ENCODE measurements around the gene GNG2. TPM values are rescaled to one million over a fixed set of nuclear protein-coding genes. Genes with fewer than 3 reads are reported as not detected.

Gene GNG2
- total RNA-seq, 1 experiment from 2014 or later: 0.23 TPM

DNA sequence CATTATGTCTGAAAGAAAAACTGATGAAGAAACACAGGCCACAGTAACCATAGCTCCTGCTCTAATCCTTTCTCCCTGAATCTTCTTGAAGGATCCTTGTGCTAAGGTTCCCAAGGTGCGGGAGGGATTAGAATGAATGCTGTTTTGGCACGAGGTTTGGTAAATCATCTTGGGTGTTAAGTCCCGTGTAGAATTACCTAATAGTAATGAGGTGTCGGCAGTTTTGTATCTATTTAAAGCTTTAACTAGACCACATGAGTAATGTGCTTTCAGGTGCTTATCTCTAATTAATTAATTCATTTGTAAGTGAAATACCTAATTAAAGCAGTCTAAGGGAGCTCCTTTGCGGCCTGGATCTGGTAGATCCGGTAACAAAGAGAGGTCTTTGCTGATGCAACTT is 53.9 kb downstream of the GNG2 start:
- H3K36me3 ChIP-seq (ENCODE audit: control insufficient read depth, insufficient read depth, low read length): no peaks in the 10 kb centered on the region
- TF ChIP-seq SIN3A (IDR thresholded peaks at IDR 0.05; ENCODE audit: borderline replicate concordance, insufficient read depth, low read depth, low read length) (no peak), TCF7L2 (IDR thresholded peaks at IDR 0.05; ENCODE audit: low read depth, low read length) (no peak), POLR2AphosphoS5 (IDR thresholded peaks at IDR 0.05; ENCODE audit: low read depth, low read length) (no peak)
- TF ChIP-seq, protein P1, sequence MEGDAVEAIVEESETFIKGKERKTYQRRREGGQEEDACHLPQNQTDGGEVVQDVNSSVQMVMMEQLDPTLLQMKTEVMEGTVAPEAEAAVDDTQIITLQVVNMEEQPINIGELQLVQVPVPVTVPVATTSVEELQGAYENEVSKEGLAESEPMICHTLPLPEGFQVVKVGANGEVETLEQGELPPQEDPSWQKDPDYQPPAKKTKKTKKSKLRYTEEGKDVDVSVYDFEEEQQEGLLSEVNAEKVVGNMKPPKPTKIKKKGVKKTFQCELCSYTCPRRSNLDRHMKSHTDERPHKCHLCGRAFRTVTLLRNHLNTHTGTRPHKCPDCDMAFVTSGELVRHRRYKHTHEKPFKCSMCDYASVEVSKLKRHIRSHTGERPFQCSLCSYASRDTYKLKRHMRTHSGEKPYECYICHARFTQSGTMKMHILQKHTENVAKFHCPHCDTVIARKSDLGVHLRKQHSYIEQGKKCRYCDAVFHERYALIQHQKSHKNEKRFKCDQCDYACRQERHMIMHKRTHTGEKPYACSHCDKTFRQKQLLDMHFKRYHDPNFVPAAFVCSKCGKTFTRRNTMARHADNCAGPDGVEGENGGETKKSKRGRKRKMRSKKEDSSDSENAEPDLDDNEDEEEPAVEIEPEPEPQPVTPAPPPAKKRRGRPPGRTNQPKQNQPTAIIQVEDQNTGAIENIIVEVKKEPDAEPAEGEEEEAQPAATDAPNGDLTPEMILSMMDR (IDR thresholded peaks at IDR 0.05): no peak
- TF ChIP-seq, protein P2, sequence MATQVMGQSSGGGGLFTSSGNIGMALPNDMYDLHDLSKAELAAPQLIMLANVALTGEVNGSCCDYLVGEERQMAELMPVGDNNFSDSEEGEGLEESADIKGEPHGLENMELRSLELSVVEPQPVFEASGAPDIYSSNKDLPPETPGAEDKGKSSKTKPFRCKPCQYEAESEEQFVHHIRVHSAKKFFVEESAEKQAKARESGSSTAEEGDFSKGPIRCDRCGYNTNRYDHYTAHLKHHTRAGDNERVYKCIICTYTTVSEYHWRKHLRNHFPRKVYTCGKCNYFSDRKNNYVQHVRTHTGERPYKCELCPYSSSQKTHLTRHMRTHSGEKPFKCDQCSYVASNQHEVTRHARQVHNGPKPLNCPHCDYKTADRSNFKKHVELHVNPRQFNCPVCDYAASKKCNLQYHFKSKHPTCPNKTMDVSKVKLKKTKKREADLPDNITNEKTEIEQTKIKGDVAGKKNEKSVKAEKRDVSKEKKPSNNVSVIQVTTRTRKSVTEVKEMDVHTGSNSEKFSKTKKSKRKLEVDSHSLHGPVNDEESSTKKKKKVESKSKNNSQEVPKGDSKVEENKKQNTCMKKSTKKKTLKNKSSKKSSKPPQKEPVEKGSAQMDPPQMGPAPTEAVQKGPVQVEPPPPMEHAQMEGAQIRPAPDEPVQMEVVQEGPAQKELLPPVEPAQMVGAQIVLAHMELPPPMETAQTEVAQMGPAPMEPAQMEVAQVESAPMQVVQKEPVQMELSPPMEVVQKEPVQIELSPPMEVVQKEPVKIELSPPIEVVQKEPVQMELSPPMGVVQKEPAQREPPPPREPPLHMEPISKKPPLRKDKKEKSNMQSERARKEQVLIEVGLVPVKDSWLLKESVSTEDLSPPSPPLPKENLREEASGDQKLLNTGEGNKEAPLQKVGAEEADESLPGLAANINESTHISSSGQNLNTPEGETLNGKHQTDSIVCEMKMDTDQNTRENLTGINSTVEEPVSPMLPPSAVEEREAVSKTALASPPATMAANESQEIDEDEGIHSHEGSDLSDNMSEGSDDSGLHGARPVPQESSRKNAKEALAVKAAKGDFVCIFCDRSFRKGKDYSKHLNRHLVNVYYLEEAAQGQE (IDR thresholded peaks at IDR 0.05; ENCODE audit: insufficient read depth in 1 of 2, low read depth in 2 of 2, low read length in 1 of 2): no peak
- no peaks in the 10 kb centered on the region for H3K27me3 ChIP-seq (ENCODE audit: control insufficient read depth, insufficient read depth, low read length)
- no peaks in the 10 kb centered on the region for H3K9me3 ChIP-seq (ENCODE audit: control insufficient read depth, insufficient read depth, low read depth, low read length)
- no peak overlapping the region for H3K4me3 ChIP-seq (ENCODE audit: low read depth in 2 of 2, low read length in 2 of 2)
- DNase-seq (ENCODE audit: low read depth, low spot score) (no peak), ATAC-seq (no peak)
- intact Hi-C loops (cut with micrococcal nuclease; ENCODE audit: unreplicated experiment) (no loop called here), in situ Hi-C loops (cut with HindIII; ENCODE audit: low pct_unique_long_range_greater_than_20kb, low sequenced_read_pairs) (no loop called here)
- no TSS peak for BruUV-seq (replicated peaks)
- H3K27ac ChIP-seq (ENCODE audit: low read length): no peak overlapping the region
- ChIA-PET POLR2A (interaction anchor here (0.6 kb wide), 1 partner anchor 552 kb away, joined by 3 read pairs; no protein-coding TSS in a partner anchor), CTCF (no interaction called here)
- no peaks in the 10 kb centered on the region for H3K4me1 ChIP-seq (ENCODE audit: control insufficient read depth, insufficient read depth, low read length)

DNA sequence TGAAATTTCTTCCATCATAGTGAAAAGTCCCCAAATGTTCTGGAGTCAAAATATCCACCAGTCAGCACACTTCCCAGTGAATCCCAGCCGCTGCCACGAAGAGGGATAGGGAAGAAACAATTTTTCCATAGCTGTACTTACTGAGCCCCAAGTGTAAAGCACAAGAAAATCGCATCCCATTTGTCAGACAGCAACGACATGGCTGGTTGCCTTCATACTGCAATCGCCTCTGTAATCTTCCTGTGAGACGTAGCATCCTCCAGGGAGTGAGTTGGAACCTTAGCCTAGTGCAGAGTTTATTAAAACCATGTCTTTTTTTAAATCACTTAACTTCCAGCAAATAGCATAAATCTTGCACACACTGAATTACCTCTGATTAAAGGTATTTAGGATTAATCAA is 56.8 kb downstream of the GNG2 start:
- Histone ChIP-seq H3K4me3 (ENCODE audit: low read depth in 2 of 2, low read length in 2 of 2) (no peak overlapping the region), H3K4me1 (ENCODE audit: control insufficient read depth, insufficient read depth, low read length) (no peaks in the 10 kb centered on the region), H3K9me3 (ENCODE audit: control insufficient read depth, insufficient read depth, low read depth, low read length) (no peaks in the 10 kb centered on the region), H3K27ac (ENCODE audit: low read length) (no peak overlapping the region), H3K36me3 (ENCODE audit: control insufficient read depth, insufficient read depth, low read length) (no peaks in the 10 kb centered on the region), H3K27me3 (ENCODE audit: control insufficient read depth, insufficient read depth, low read length) (no peaks in the 10 kb centered on the region)
- intact Hi-C loops (cut with micrococcal nuclease; ENCODE audit: unreplicated experiment): no loop called here
- no peak for ATAC-seq
- ChIA-PET POLR2A (no interaction called here), CTCF (no interaction called here)
- no peak for DNase-seq (ENCODE audit: low read depth, low spot score)
- BruUV-seq (replicated peaks): no TSS peak
- in situ Hi-C loops (cut with HindIII; ENCODE audit: low pct_unique_long_range_greater_than_20kb, low sequenced_read_pairs): no loop called here
- TF ChIP-seq TCF7L2 (IDR thresholded peaks at IDR 0.05; ENCODE audit: low read depth, low read length) (no peak), SIN3A (IDR thresholded peaks at IDR 0.05; ENCODE audit: borderline replicate concordance, insufficient read depth, low read depth, low read length) (no peak), POLR2AphosphoS5 (IDR thresholded peaks at IDR 0.05; ENCODE audit: low read depth, low read length) (no peak)
- TF ChIP-seq, protein P2 (IDR thresholded peaks at IDR 0.05; ENCODE audit: insufficient read depth in 1 of 2, low read depth in 2 of 2, low read length in 1 of 2): no peak
- TF ChIP-seq, protein P1 (IDR thresholded peaks at IDR 0.05): no peak

Measured in Panc1 (cell line).